Right renal cortex interstitium (tissue), 3 donors: ENCODE data around the gene TAF11L5. TPM values are rescaled to one million over a fixed set of nuclear protein-coding genes. Genes with fewer than 3 reads are reported as not detected.

ENCODE experiments used
- polyA plus RNA-seq, 3 donors: library from polyadenylated mRNA; unstranded; fragments of 120-200 nt; gene quantifications; one replicate each; pipeline ENCODE4 v1.2.1, GENCODE V29; 2013; ENCODE audit not compliant: insufficient read length in 3 of 3

Gene TAF11L5
- polyA plus RNA-seq, 3 donors, result not detected

Other genes starting within 250 kb of the TAF11L5 start
- gene TAF11L2, start 27.0 kb upstream of the TAF11L5 start, polyA plus RNA-seq, result not detected
- gene TAF11L3, start 6.9 kb upstream of the TAF11L5 start, polyA plus RNA-seq, result not detected
- not detected for gene TAF11L4, start 3.4 kb upstream of the TAF11L5 start, polyA plus RNA-seq
- gene TAF11L6, start 3.4 kb downstream of the TAF11L5 start, polyA plus RNA-seq, result not detected
- gene TAF11L7, start 60.5 kb downstream of the TAF11L5 start, polyA plus RNA-seq, result not detected
- gene TAF11L8, start 65.7 kb downstream of the TAF11L5 start, polyA plus RNA-seq, result not detected
- gene TAF11L9, start 69.2 kb downstream of the TAF11L5 start, polyA plus RNA-seq, result not detected
- gene TAF11L10, start 72.6 kb downstream of the TAF11L5 start, polyA plus RNA-seq, result not detected
- gene TAF11L11, start 78.9 kb downstream of the TAF11L5 start, polyA plus RNA-seq, result not detected
- not detected for gene TAF11L12, start 85.2 kb downstream of the TAF11L5 start, polyA plus RNA-seq
- not detected for gene TAF11L13, start 106.9 kb downstream of the TAF11L5 start, polyA plus RNA-seq
- not detected for gene TAF11L14, start 109.2 kb downstream of the TAF11L5 start, polyA plus RNA-seq